Astrocyte (in vitro differentiated cells and primary cell): ENCODE data around the gene PDE6D. TPM values are rescaled to one million over a fixed set of nuclear protein-coding genes. Genes with fewer than 3 reads are reported as not detected.

Experiments used
- DNase-seq: peaks from one replicate; pipeline ENCODE4 v3.0.0-alpha.2; 2010; ENCODE audit warnings: low read depth
- FAIRE-seq: peaks from 2 replicates; lab custom pipeline; 2011; peaks lifted over from hg19 to GRCh38; lab: Jason Lieb, UNC
- H2AFZ ChIP-seq: 2 replicates; pipeline ENCODE4 v1.6.0; 2012; ENCODE audit warnings: low read depth, low read length, inconsistent platforms
- H3K27ac ChIP-seq: 2 replicates; pipeline ENCODE4 v1.5.1; 2011; ENCODE audit warnings: low read depth, low read length, inconsistent platforms
- H3K27me3 ChIP-seq: 2 replicates; pipeline ENCODE4 v1.6.0; 2011; ENCODE audit warnings: low read length, inconsistent platforms; ENCODE audit not compliant: insufficient read depth
- H3K36me3 ChIP-seq: 2 replicates; pipeline ENCODE4 v1.5.1; 2011; ENCODE audit warnings: low read length, inconsistent platforms; ENCODE audit not compliant: insufficient read depth
- H3K4me1 ChIP-seq: 2 replicates; pipeline ENCODE4 v1.5.1; 2011; ENCODE audit warnings: low read length, inconsistent platforms; ENCODE audit not compliant: insufficient read depth
- H3K4me2 ChIP-seq: 2 replicates; pipeline ENCODE4 v1.6.0; 2012; ENCODE audit warnings: low read length, inconsistent platforms
- H3K4me3 ChIP-seq: 2 replicates; pipeline ENCODE4 v1.5.1; 2011; ENCODE audit warnings: low read depth, mild to moderate bottlenecking, low read length, inconsistent platforms; ENCODE audit not compliant: insufficient read depth
- H3K79me2 ChIP-seq: 2 replicates; pipeline ENCODE4 v1.6.0; 2012; ENCODE audit warnings: mild to moderate bottlenecking, low read length, inconsistent platforms; ENCODE audit not compliant: insufficient read depth
- H3K9ac ChIP-seq: 2 replicates; pipeline ENCODE4 v1.6.0; 2012; ENCODE audit warnings: mild to moderate bottlenecking, low read length, inconsistent platforms
- H3K9me3 ChIP-seq: 2 replicates; pipeline ENCODE4 v1.5.1; 2012; ENCODE audit warnings: low read depth, mild to moderate bottlenecking, low read length, inconsistent platforms; ENCODE audit not compliant: insufficient read depth
- H4K20me1 ChIP-seq: 2 replicates; pipeline ENCODE4 v1.6.0; 2012; ENCODE audit warnings: low read length, inconsistent platforms; ENCODE audit not compliant: insufficient read depth
- H3K27ac Mint-ChIP-seq: one replicate; pipeline ENCODE4 v1.8.0; 2021; ENCODE audit warnings: mild to moderate bottlenecking, mixed read lengths; ENCODE audit not compliant: unreplicated experiment
- H3K27me3 Mint-ChIP-seq: one replicate; pipeline ENCODE4 v1.8.0; 2021; ENCODE audit warnings: low read depth, mixed read lengths; ENCODE audit not compliant: unreplicated experiment
- H3K36me3 Mint-ChIP-seq: one replicate; pipeline ENCODE4 v1.8.0; 2021; ENCODE audit warnings: low read depth, mixed read lengths; ENCODE audit not compliant: unreplicated experiment
- H3K4me1 Mint-ChIP-seq: one replicate; pipeline ENCODE4 v1.8.0; 2021; ENCODE audit warnings: low read depth, mixed read lengths; ENCODE audit not compliant: unreplicated experiment
- H3K4me3 Mint-ChIP-seq: one replicate; pipeline ENCODE4 v1.8.0; 2021; ENCODE audit warnings: mild to moderate bottlenecking, moderate library complexity, mixed read lengths; ENCODE audit not compliant: unreplicated experiment
- H3K9me3 Mint-ChIP-seq: one replicate; pipeline ENCODE4 v1.8.0; 2021; ENCODE audit warnings: mild to moderate bottlenecking, mixed read lengths; ENCODE audit not compliant: unreplicated experiment
- CTCF ChIP-seq: IDR thresholded peaks from 2 replicates; pipeline ENCODE4 v1.5.1; 2011; ENCODE audit warnings: low read depth, mild to moderate bottlenecking, inconsistent platforms, low read length, moderate library complexity; ENCODE audit not compliant: insufficient read depth
- EZH2 ChIP-seq: IDR thresholded peaks from 2 replicates; pipeline ENCODE4 v1.6.1; 2012; ENCODE audit warnings: mild to moderate bottlenecking, low read length, inconsistent platforms; ENCODE audit not compliant: insufficient read depth
- total RNA-seq: library from RNA; stranded (reverse); gene quantifications from 2 replicates; pipeline ENCODE4 v1.2.1, GENCODE V29; 2021

The PDE6D gene
- total RNA-seq, 1 donor from 2014 or later, result 19.0 TPM

- TF ChIP-seq EZH2, result no peak
- no peak for TF ChIP-seq CTCF
- no peak for FAIRE-seq
These were observed 72.1 kb downstream of the PDE6D start for GRCh38 chr2:231708773-231709635.

GRCh38 chr2:231707927-231708772 lies 72.9 kb downstream of the PDE6D start, which contains the start of gene PTMA:
Gene PTMA, plus strand, starts transcription at chr2:231708525. Its CDS starts 182 bp downstream, at chr2:231708707.
- H3K4me1 Mint-ChIP-seq, result peaks cover 12% of the 10 kb centered on the region
- H3K36me3 ChIP-seq, result peaks cover 9% of the 10 kb centered on the region
- H3K9me3 Mint-ChIP-seq, result no peaks in the 10 kb centered on the region
- H3K27me3 Mint-ChIP-seq, result no peaks in the 10 kb centered on the region
- FAIRE-seq (no peak), DNase-seq (peak; percentile 99)
- H3K4me3 Mint-ChIP-seq, result peak within 1 kb of the TSS; percentile 98
- H2AFZ ChIP-seq, result peak within 1 kb of the TSS; percentile 99
- H3K4me3 ChIP-seq, result peak within 1 kb of the TSS; percentile 87
- peak within 1 kb of the TSS; percentile 99 for H3K9ac ChIP-seq
- H3K27me3 ChIP-seq, result no peaks in the 10 kb centered on the region
- H3K9me3 ChIP-seq, result no peaks in the 10 kb centered on the region
- peak within 1 kb of the TSS; percentile 99 for H3K27ac ChIP-seq
- H3K27ac Mint-ChIP-seq, result peak within 1 kb of the TSS; percentile 100
- H3K4me2 ChIP-seq, result peak within 1 kb of the TSS; percentile 96
- H4K20me1 ChIP-seq, result peaks cover 40% of the 10 kb centered on the region
- H3K36me3 Mint-ChIP-seq, result peaks cover 8% of the 10 kb centered on the region
- H3K79me2 ChIP-seq, result peaks cover 51% of the 10 kb centered on the region
- TF ChIP-seq CTCF (no peak), EZH2 (no peak)
- H3K4me1 ChIP-seq, result peaks cover 27% of the 10 kb centered on the region

More at GRCh38 chr2:231708773-231709635, 72.1 kb downstream of the PDE6D start:
- H3K36me3 Mint-ChIP-seq, result peaks cover 11% of the 10 kb centered on the region
- H3K9me3 Mint-ChIP-seq, result no peaks in the 10 kb centered on the region
- peaks cover 16% of the 10 kb centered on the region for H3K4me1 Mint-ChIP-seq
- Histone ChIP-seq H3K4me1 (peaks cover 32% of the 10 kb centered on the region), H3K9me3 (no peaks in the 10 kb centered on the region), H2AFZ (no peak overlapping the region), H3K4me2 (peak overlapping the region; percentile 96), H3K9ac (peak overlapping the region; percentile 99), H3K27me3 (no peaks in the 10 kb centered on the region), H3K4me3 (peak overlapping the region; percentile 87), H4K20me1 (peaks cover 47% of the 10 kb centered on the region), H3K79me2 (peaks cover 57% of the 10 kb centered on the region), H3K36me3 (peaks cover 12% of the 10 kb centered on the region), H3K27ac (peak overlapping the region; percentile 90)
- H3K27me3 Mint-ChIP-seq, result no peaks in the 10 kb centered on the region
- peak overlapping the region; percentile 98 for H3K4me3 Mint-ChIP-seq
- H3K27ac Mint-ChIP-seq, result peak overlapping the region; percentile 96
- no peak for DNase-seq
